SU-DHL-6 (cell line): ENCODE results near the gene LAMP1.

Source experiments
- H2AFZ ChIP-seq: fragments of 200-600 bp; sonication (generic); 2 replicates; pipeline ENCODE4 v1.6.1; 2014; ENCODE audit warnings: low read depth, mild to moderate bottlenecking, moderate library complexity, mixed read lengths, antibody characterized with exemption, low read length; ENCODE audit not compliant: severe bottlenecking
- H3F3A ChIP-seq: fragments of 200-600 bp; shearing (Covaris generic); 2 replicates; pipeline ENCODE4 v1.6.0; 2016; ENCODE audit warnings: antibody characterized with exemption, mild to moderate bottlenecking; ENCODE audit not compliant: insufficient read depth
- H3K27ac ChIP-seq: fragments of 200-600 bp; sonication (generic); 2 replicates; pipeline ENCODE4 v1.5.1; 2016; ENCODE audit warnings: low read depth, mild to moderate bottlenecking, low read length, moderate library complexity, mixed read lengths
- H3K27me3 ChIP-seq: fragments of 200-600 bp; sonication (generic), shearing (Covaris generic); 2 replicates; pipeline ENCODE4 v1.6.0; 2014; ENCODE audit warnings: mild to moderate bottlenecking, low read length
- H3K36me3 ChIP-seq: fragments of 200-600 bp; sonication (generic); 2 replicates; pipeline ENCODE4 v1.6.1; 2014; ENCODE audit warnings: mild to moderate bottlenecking, low read length, mixed read lengths
- H3K4me2 ChIP-seq: fragments of 300-600, 200-600 bp; shearing (Covaris generic), sonication (generic); 2 replicates; pipeline ENCODE4 v1.6.0; 2014; ENCODE audit warnings: low read length, low read depth, mild to moderate bottlenecking; ENCODE audit not compliant: poor library complexity, severe bottlenecking
- H3K4me3 ChIP-seq: fragments of 200-600 bp; sonication (generic); 2 replicates; pipeline ENCODE4 v1.5.1; 2014; ENCODE audit warnings: antibody characterized with exemption, low read length, mild to moderate bottlenecking, mixed read lengths; ENCODE audit not compliant: insufficient read depth, poor library complexity, severe bottlenecking
- H3K79me2 ChIP-seq: fragments of 200-600 bp; sonication (generic); 2 replicates; pipeline ENCODE4 v1.6.1; 2014; ENCODE audit warnings: mild to moderate bottlenecking, low read length, moderate library complexity; ENCODE audit not compliant: insufficient read depth
- H3K9ac ChIP-seq: fragments of 200-600 bp; sonication (generic); 2 replicates; pipeline ENCODE4 v1.7.0; 2014; ENCODE audit warnings: mild to moderate bottlenecking, low read length
- H3K9me2 ChIP-seq: fragments of 200-600 bp; sonication (generic); replicated peaks from 2 replicates; pipeline ENCODE4 v1.6.1; 2014; ENCODE audit warnings: low read length; ENCODE audit not compliant: insufficient read depth
- H3K9me3 ChIP-seq: fragments of 200-600 bp; sonication (generic); 2 replicates; pipeline ENCODE4 v1.6.1; 2014; ENCODE audit warnings: low read length, mixed read lengths; ENCODE audit not compliant: insufficient read depth
- H4K20me1 ChIP-seq: fragments of 200-600 bp; sonication (generic); 2 replicates; pipeline ENCODE4 v1.6.1; 2014; ENCODE audit warnings: low read depth, mild to moderate bottlenecking, antibody characterized with exemption, low read length, moderate library complexity, mixed read lengths
- CTCF ChIP-seq: fragments of 200-600 bp; sonication (generic); IDR thresholded peaks from one replicate; pipeline ENCODE4 v1.5.1; 2017; ENCODE audit warnings: antibody characterized with exemption, mild to moderate bottlenecking, low read length, moderate library complexity; ENCODE audit not compliant: insufficient read depth, poor library complexity, severe bottlenecking
- EZH2phosphoT487 ChIP-seq: fragments of 200-600 bp; sonication (generic), shearing (Covaris generic); conservative IDR thresholded peaks from 2 replicates; pipeline ENCODE4 v1.6.1; 2018; ENCODE audit warnings: mild to moderate bottlenecking, antibody characterized with exemption, low read length, moderate library complexity, mixed read lengths

The LAMP1 gene

GRCh38 chr13:113274721-113275120 lies 22.3 kb upstream of the LAMP1 start:
- Histone ChIP-seq H3K4me3 (no peak overlapping the region), H3K9me3 (no peaks in the 10 kb centered on the region), H3K79me2 (no peaks in the 10 kb centered on the region), H2AFZ (no peak overlapping the region), H3K27me3 (no peaks in the 10 kb centered on the region), H4K20me1 (no peaks in the 10 kb centered on the region), H3K4me2 (no peak overlapping the region), H3K9me2 (no peaks in the 10 kb centered on the region), H3K9ac (no peak overlapping the region), H3K27ac (no peak overlapping the region), H3F3A (no peaks in the 10 kb centered on the region), H3K36me3 (no peaks in the 10 kb centered on the region)
- no peak for TF ChIP-seq CTCF
- no peak for TF ChIP-seq EZH2phosphoT487

GRCh38 chr13:113275387-113275786 lies 21.7 kb upstream of the LAMP1 start:
- H3F3A ChIP-seq, result no peaks in the 10 kb centered on the region
- no peaks in the 10 kb centered on the region for H4K20me1 ChIP-seq
- H3K79me2 ChIP-seq, result no peaks in the 10 kb centered on the region
- no peak overlapping the region for H2AFZ ChIP-seq
- no peaks in the 10 kb centered on the region for H3K27me3 ChIP-seq
- no peak overlapping the region for H3K4me2 ChIP-seq
- TF ChIP-seq CTCF (peak; percentile 52), EZH2phosphoT487 (no peak)
- H3K27ac ChIP-seq, result no peak overlapping the region
- H3K9me2 ChIP-seq, result no peaks in the 10 kb centered on the region
- H3K9me3 ChIP-seq, result no peaks in the 10 kb centered on the region
- no peaks in the 10 kb centered on the region for H3K36me3 ChIP-seq
- no peak overlapping the region for H3K9ac ChIP-seq
- no peak overlapping the region for H3K4me3 ChIP-seq

GRCh38 chr13:113280126-113280525 lies 16.9 kb upstream of the LAMP1 start:
- Histone ChIP-seq H3K9ac (no peak overlapping the region), H3K27me3 (no peaks in the 10 kb centered on the region), H3K9me3 (no peaks in the 10 kb centered on the region), H4K20me1 (no peaks in the 10 kb centered on the region), H3K4me3 (no peak overlapping the region), H2AFZ (no peak overlapping the region), H3K36me3 (no peaks in the 10 kb centered on the region), H3K9me2 (no peaks in the 10 kb centered on the region), H3F3A (no peaks in the 10 kb centered on the region), H3K27ac (no peak overlapping the region), H3K79me2 (no peaks in the 10 kb centered on the region), H3K4me2 (no peak overlapping the region)
- TF ChIP-seq CTCF (no peak), EZH2phosphoT487 (no peak)
